Osteoblast (primary cell): ENCODE results near the gene C11orf24. TPM values are rescaled to one million over a fixed set of nuclear protein-coding genes. Genes with fewer than 3 reads are reported as not detected.

ENCODE experiments used
- DNase-seq: peaks from one replicate; pipeline ENCODE4 v3.0.0; 2011; ENCODE audit warnings: low spot score, mixed read lengths; ENCODE audit not compliant: insufficient read length; ENCODE audit errors: missing footprints
- H2AFZ ChIP-seq: 2 replicates; pipeline ENCODE4 v1.6.0; 2011; ENCODE audit warnings: mild to moderate bottlenecking, low read length
- H3K27ac ChIP-seq: 2 replicates; pipeline ENCODE4 v1.5.1; 2011; ENCODE audit warnings: mild to moderate bottlenecking, low read depth, low read length, moderate library complexity
- H3K27me3 ChIP-seq: 2 replicates; pipeline ENCODE4 v1.6.0; 2012; ENCODE audit warnings: mild to moderate bottlenecking, control low read depth, inconsistent platforms, low read length, moderate library complexity; ENCODE audit not compliant: insufficient read depth
- H3K36me3 ChIP-seq: 2 replicates; pipeline ENCODE4 v1.5.1; 2011; ENCODE audit warnings: mild to moderate bottlenecking, low read length, control low read depth, moderate library complexity; ENCODE audit not compliant: insufficient read depth
- H3K4me1 ChIP-seq: 2 replicates; pipeline ENCODE4 v1.5.1; 2011; ENCODE audit warnings: mild to moderate bottlenecking, low read length, control low read depth, moderate library complexity; ENCODE audit not compliant: insufficient read depth
- H3K4me2 ChIP-seq: 2 replicates; pipeline ENCODE4 v1.6.0; 2011; ENCODE audit warnings: mild to moderate bottlenecking, low read length; ENCODE audit not compliant: insufficient read depth
- H3K4me3 ChIP-seq: fragments of 200-600 bp; sonication (generic); 3 replicates; pipeline ENCODE4 v1.5.1; 2012; ENCODE audit warnings: mild to moderate bottlenecking, low read length, inconsistent platforms; ENCODE audit not compliant: insufficient read depth
- H3K79me2 ChIP-seq: 2 replicates; pipeline ENCODE4 v1.6.0; 2012; ENCODE audit warnings: mild to moderate bottlenecking, low read length, control low read depth, inconsistent platforms; ENCODE audit not compliant: insufficient read depth
- H3K9me3 ChIP-seq: 2 replicates; pipeline ENCODE4 v1.5.1; 2011; ENCODE audit warnings: low read depth, low read length, control low read depth
- H4K20me1 ChIP-seq: 2 replicates; pipeline ENCODE4 v1.6.0; 2012; ENCODE audit warnings: mild to moderate bottlenecking, low read length, control low read depth; ENCODE audit not compliant: insufficient read depth
- total RNA-seq: library from RNA; depleted of rRNA; stranded (reverse); fragments of >200 nt; gene quantifications from 2 replicates; pipeline ENCODE4 v1.2.3, GENCODE V29; 2012
- TF ChIP-seq, protein P1 (sequence below): IDR thresholded peaks from 2 replicates; pipeline ENCODE4 v1.5.1; 2011; ENCODE audit warnings: mild to moderate bottlenecking, low read depth, low read length, moderate library complexity; ENCODE audit errors: extremely low read depth

Gene C11orf24
- total RNA-seq, 1 donor, result 40.5 TPM

- TF ChIP-seq, protein P1, sequence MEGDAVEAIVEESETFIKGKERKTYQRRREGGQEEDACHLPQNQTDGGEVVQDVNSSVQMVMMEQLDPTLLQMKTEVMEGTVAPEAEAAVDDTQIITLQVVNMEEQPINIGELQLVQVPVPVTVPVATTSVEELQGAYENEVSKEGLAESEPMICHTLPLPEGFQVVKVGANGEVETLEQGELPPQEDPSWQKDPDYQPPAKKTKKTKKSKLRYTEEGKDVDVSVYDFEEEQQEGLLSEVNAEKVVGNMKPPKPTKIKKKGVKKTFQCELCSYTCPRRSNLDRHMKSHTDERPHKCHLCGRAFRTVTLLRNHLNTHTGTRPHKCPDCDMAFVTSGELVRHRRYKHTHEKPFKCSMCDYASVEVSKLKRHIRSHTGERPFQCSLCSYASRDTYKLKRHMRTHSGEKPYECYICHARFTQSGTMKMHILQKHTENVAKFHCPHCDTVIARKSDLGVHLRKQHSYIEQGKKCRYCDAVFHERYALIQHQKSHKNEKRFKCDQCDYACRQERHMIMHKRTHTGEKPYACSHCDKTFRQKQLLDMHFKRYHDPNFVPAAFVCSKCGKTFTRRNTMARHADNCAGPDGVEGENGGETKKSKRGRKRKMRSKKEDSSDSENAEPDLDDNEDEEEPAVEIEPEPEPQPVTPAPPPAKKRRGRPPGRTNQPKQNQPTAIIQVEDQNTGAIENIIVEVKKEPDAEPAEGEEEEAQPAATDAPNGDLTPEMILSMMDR, result no peak
- Histone ChIP-seq H2AFZ (no peak overlapping the region), H3K4me3 (peak overlapping the region; percentile 79), H4K20me1 (peaks cover 22% of the 10 kb centered on the region), H3K27me3 (no peaks in the 10 kb centered on the region), H3K4me2 (peak overlapping the region; percentile 89), H3K27ac (peak overlapping the region; percentile 48), H3K4me1 (peaks cover 17% of the 10 kb centered on the region), H3K36me3 (no peaks in the 10 kb centered on the region), H3K9me3 (no peaks in the 10 kb centered on the region), H3K79me2 (peaks cover 25% of the 10 kb centered on the region)
- DNase-seq, result peak; percentile 90
Observed at GRCh38 chr11:68314203-68315170, 42.7 kb upstream of the C11orf24 start.

DNA sequence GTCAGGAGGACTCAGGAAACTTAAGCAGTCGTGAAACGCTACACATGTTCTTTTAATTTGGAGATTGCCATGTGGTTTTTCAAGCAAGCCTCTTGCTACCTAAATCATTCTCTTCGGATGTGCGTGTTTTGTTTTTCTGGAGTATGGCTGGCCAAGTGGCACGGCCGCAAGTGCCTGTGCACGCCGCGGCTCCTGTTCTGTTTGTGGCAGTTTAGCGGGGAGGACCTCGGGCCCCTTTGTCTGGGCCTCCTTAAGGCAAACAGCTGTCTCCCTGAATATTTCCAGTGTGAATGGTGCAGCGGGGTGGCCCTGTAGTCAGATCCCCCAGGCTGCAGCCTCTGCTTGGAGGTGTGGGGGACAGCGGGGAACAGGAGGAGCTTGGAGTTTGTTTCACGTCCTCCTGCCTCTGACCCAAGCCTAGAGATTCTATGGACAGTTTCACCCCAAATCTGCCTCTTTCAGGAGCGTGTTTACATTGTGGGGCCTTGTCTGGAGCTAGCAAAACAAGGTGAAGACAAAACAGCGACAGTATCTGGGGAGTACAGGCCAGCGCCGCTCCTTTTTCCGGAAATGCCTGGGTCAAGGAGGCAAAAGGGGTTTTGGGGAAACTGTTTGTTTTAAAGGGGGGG lies 41.9 kb upstream of the C11orf24 start:
- TF ChIP-seq, protein P1, result no peak
- Histone ChIP-seq H3K79me2 (peaks cover 25% of the 10 kb centered on the region), H3K4me2 (peak overlapping the region; percentile 89), H4K20me1 (peaks cover 22% of the 10 kb centered on the region), H3K9me3 (no peaks in the 10 kb centered on the region), H3K4me3 (peak overlapping the region; percentile 79), H2AFZ (peak overlapping the region; percentile 78), H3K27me3 (no peaks in the 10 kb centered on the region), H3K36me3 (no peaks in the 10 kb centered on the region), H3K27ac (peak overlapping the region; percentile 45), H3K4me1 (peaks cover 17% of the 10 kb centered on the region)
- peak; percentile 76 for DNase-seq

DNA sequence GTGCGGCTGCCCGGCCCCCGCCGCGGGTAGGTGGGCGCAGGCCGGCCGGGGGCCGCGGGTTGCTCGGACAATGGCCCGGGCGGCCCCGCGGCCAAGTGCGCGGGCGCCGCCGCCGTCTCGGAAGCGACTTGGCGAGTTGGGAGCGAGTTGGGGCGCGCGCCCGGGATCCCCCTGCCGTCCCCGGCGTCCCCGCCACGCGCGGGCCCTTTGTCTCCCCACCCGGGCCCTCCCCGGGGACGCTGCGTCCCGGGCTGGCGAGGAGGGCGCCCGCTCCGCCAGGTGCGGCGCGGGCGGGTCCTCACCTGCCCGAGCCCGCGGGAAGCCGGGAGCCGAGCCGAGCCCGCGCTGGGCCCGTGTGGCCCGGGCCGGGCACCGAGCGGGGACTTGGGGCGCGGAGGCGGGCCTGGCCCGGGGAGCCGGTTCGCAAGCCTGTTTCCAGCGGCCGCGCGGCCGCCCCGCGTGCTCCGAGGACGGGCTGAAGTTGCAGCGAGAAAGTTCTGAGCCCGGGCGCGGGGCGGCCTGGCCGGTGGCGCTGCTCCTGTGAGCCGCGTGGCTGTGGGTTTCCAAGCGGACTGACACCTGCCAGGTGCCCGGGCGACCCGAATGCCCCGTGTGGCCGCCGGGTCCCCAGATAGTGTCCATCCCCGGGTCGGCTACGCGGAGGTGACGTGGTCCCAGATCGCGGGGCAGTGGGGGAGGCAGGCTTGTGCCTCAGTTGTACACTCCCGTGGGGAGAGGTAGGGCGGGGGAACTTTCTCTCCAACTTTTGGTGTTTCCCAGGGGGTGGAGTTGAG lies 41.2 kb upstream of the C11orf24 start:
- TF ChIP-seq, protein P1, result no peak
- Histone ChIP-seq H3K27ac (peak overlapping the region; percentile 45), H3K9me3 (no peaks in the 10 kb centered on the region), H3K36me3 (no peaks in the 10 kb centered on the region), H3K79me2 (peaks cover 25% of the 10 kb centered on the region), H3K4me1 (peaks cover 17% of the 10 kb centered on the region), H3K27me3 (no peaks in the 10 kb centered on the region), H2AFZ (peak overlapping the region; percentile 78), H4K20me1 (peaks cover 22% of the 10 kb centered on the region), H3K4me2 (peak overlapping the region; percentile 89), H3K4me3 (peak overlapping the region; percentile 79)
- peak; percentile 94 for DNase-seq
